HepG2 (cell line): Measurements from ENCODE around the gene POPDC2. TPM values are rescaled to one million over a fixed set of nuclear protein-coding genes. Genes with fewer than 3 reads are reported as not detected.

Experiments
- IRF1 ChIP-seq: sonication (generic); formaldehyde crosslinking; IDR thresholded peaks from 2 replicates; pipeline ENCODE4 v1.4.0; 2020; ENCODE audit warnings: low read depth, mild to moderate bottlenecking, missing genetic modification reagents
- KMT2A ChIP-seq: sonication (generic); formaldehyde crosslinking; IDR thresholded peaks from 2 replicates; pipeline ENCODE4 v1.4.0; 2020; ENCODE audit warnings: missing genetic modification reagents
- MAFG ChIP-seq: sonication (generic); formaldehyde crosslinking; IDR thresholded peaks from 2 replicates; pipeline ENCODE4 v1.5.1; 2020; ENCODE audit warnings: mild to moderate bottlenecking, missing genetic modification reagents
- MTA3 ChIP-seq: sonication (generic); formaldehyde crosslinking; IDR thresholded peaks from 2 replicates; pipeline ENCODE4 v1.4.0; 2020; ENCODE audit warnings: missing genetic modification reagents
- ZBTB21 ChIP-seq: sonication (generic); formaldehyde crosslinking; IDR thresholded peaks from 2 replicates; pipeline ENCODE4 v1.4.0; 2020; ENCODE audit warnings: missing genetic modification reagents
- ZFP62 ChIP-seq: sonication (generic); formaldehyde crosslinking; IDR thresholded peaks from 2 replicates; pipeline ENCODE4 v1.4.0; 2020; ENCODE audit warnings: missing genetic modification reagents
- ZNF260 ChIP-seq: sonication (generic); formaldehyde crosslinking; IDR thresholded peaks from 2 replicates; pipeline ENCODE4 v1.4.0; 2020; ENCODE audit warnings: missing genetic modification reagents, low read depth, mild to moderate bottlenecking, borderline replicate concordance
- ZNF441 ChIP-seq: sonication (generic); formaldehyde crosslinking; IDR thresholded peaks from 2 replicates; pipeline ENCODE4 v1.7.0; 2021; ENCODE audit warnings: missing genetic modification reagents, borderline replicate concordance
- ZNF558 ChIP-seq: sonication (generic); formaldehyde crosslinking; IDR thresholded peaks from 2 replicates; pipeline ENCODE4 v1.9.0; 2022; ENCODE audit warnings: mild to moderate bottlenecking, missing genetic modification reagents, borderline replicate concordance
- polyA plus RNA-seq, 8 experiments: library from polyadenylated mRNA; depleted of rRNA in 3 of 8; stranded (reverse) in 7 of 8; unstranded in 1 of 8; fragments of >200 nt; fragmentation: Illumina TruSeq in 4 of 8; extraction: Trizol in 4 of 8; gene quantifications; 2 replicates each; pipeline versions ENCODE4 v1.2.1 to v1.2.3, GENCODE V29; 2011 to 2016; ENCODE audit warnings: low read depth in 4 of 8, missing spikeins in 1 of 8, mixed read lengths in 1 of 8; ENCODE audit not compliant: insufficient read depth in 1 of 8
- total RNA-seq, 5 experiments: library from RNA; depleted of rRNA; stranded (reverse); fragments of >200 nt; fragmentation: Illumina TruSeq; extraction: Trizol; gene quantifications; 2 replicates each; pipeline ENCODE4 v1.2.3, GENCODE V29; 2016; ENCODE audit warnings: low read depth in 1 of 5
- TF ChIP-seq, protein P1 (sequence below): sonication (generic); formaldehyde crosslinking; IDR thresholded peaks from 2 replicates; pipeline ENCODE4 v1.5.1; 2020; ENCODE audit warnings: missing genetic modification reagents, mild to moderate bottlenecking, borderline replicate concordance
- TF ChIP-seq, protein P2 (sequence below): sonication (generic); formaldehyde crosslinking; IDR thresholded peaks from 2 replicates; pipeline ENCODE4 v1.8.0; 2022; ENCODE audit warnings: mild to moderate bottlenecking, missing genetic modification reagents
- TF ChIP-seq, protein P3 (sequence below), 2 experiments: fragments of 450-650 bp in 1 of 2; sonication (generic) in 1 of 2; formaldehyde crosslinking in 1 of 2; IDR thresholded peaks; 2 replicates each; pipeline versions ENCODE4 v1.6.1 to v1.8.0; 2016 to 2022; ENCODE audit warnings: antibody characterized with exemption in 1 of 2, mild to moderate bottlenecking in 1 of 2, missing genetic modification reagents in 1 of 2
- TF ChIP-seq, protein P4 (sequence below): sonication (generic); formaldehyde crosslinking; IDR thresholded peaks from 2 replicates; pipeline ENCODE4 v1.9.0; 2021; ENCODE audit warnings: missing genetic modification reagents, mild to moderate bottlenecking, borderline replicate concordance

Gene POPDC2
- total and polyA plus RNA-seq, 2 of the 13 experiments (the other 11 are each of a cell fraction or from before 2014, with no cell fraction given) = 0.18 to 0.58 TPM

- TF ChIP-seq, protein P1, sequence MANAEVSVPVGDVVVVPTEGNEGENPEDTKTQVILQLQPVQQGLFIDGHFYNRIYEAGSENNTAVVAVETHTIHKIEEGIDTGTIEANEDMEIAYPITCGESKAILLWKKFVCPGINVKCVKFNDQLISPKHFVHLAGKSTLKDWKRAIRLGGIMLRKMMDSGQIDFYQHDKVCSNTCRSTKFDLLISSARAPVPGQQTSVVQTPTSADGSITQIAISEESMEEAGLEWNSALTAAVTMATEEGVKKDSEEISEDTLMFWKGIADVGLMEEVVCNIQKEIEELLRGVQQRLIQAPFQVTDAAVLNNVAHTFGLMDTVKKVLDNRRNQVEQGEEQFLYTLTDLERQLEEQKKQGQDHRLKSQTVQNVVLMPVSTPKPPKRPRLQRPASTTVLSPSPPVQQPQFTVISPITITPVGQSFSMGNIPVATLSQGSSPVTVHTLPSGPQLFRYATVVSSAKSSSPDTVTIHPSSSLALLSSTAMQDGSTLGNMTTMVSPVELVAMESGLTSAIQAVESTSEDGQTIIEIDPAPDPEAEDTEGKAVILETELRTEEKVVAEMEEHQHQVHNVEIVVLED (CRISPR knock-in tag) = no peak
- TF ChIP-seq, protein P2, sequence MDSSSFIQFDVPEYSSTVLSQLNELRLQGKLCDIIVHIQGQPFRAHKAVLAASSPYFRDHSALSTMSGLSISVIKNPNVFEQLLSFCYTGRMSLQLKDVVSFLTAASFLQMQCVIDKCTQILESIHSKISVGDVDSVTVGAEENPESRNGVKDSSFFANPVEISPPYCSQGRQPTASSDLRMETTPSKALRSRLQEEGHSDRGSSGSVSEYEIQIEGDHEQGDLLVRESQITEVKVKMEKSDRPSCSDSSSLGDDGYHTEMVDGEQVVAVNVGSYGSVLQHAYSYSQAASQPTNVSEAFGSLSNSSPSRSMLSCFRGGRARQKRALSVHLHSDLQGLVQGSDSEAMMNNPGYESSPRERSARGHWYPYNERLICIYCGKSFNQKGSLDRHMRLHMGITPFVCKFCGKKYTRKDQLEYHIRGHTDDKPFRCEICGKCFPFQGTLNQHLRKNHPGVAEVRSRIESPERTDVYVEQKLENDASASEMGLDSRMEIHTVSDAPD (CRISPR knock-in tag) = no peak
- no peak for TF ChIP-seq IRF1 (CRISPR knock-in tag)
- no peak for TF ChIP-seq ZNF260
- no peak for TF ChIP-seq KMT2A (CRISPR knock-in tag)
- no peak for TF ChIP-seq ZBTB21 (CRISPR knock-in tag)
- TF ChIP-seq ZNF441 = 0 out of 2 replicates have a peak, but pooled peaks have one; percentile 3
- TF ChIP-seq MTA3 = no peak
- TF ChIP-seq, protein P3, sequence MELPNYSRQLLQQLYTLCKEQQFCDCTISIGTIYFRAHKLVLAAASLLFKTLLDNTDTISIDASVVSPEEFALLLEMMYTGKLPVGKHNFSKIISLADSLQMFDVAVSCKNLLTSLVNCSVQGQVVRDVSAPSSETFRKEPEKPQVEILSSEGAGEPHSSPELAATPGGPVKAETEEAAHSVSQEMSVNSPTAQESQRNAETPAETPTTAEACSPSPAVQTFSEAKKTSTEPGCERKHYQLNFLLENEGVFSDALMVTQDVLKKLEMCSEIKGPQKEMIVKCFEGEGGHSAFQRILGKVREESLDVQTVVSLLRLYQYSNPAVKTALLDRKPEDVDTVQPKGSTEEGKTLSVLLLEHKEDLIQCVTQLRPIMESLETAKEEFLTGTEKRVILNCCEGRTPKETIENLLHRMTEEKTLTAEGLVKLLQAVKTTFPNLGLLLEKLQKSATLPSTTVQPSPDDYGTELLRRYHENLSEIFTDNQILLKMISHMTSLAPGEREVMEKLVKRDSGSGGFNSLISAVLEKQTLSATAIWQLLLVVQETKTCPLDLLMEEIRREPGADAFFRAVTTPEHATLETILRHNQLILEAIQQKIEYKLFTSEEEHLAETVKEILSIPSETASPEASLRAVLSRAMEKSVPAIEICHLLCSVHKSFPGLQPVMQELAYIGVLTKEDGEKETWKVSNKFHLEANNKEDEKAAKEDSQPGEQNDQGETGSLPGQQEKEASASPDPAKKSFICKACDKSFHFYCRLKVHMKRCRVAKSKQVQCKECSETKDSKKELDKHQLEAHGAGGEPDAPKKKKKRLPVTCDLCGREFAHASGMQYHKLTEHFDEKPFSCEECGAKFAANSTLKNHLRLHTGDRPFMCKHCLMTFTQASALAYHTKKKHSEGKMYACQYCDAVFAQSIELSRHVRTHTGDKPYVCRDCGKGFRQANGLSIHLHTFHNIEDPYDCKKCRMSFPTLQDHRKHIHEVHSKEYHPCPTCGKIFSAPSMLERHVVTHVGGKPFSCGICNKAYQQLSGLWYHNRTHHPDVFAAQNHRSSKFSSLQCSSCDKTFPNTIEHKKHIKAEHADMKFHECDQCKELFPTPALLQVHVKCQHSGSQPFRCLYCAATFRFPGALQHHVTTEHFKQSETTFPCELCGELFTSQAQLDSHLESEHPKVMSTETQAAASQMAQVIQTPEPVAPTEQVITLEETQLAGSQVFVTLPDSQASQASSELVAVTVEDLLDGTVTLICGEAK (IDR thresholded peaks at IDR 0.05) = no peak
- TF ChIP-seq, protein P3 (CRISPR knock-in tag; IDR thresholded peaks at IDR 0.05) = no peak
- TF ChIP-seq ZFP62 = no peak
- TF ChIP-seq MAFG (CRISPR knock-in tag) = no peak
- TF ChIP-seq ZNF558 = no peak
- TF ChIP-seq, protein P4, sequence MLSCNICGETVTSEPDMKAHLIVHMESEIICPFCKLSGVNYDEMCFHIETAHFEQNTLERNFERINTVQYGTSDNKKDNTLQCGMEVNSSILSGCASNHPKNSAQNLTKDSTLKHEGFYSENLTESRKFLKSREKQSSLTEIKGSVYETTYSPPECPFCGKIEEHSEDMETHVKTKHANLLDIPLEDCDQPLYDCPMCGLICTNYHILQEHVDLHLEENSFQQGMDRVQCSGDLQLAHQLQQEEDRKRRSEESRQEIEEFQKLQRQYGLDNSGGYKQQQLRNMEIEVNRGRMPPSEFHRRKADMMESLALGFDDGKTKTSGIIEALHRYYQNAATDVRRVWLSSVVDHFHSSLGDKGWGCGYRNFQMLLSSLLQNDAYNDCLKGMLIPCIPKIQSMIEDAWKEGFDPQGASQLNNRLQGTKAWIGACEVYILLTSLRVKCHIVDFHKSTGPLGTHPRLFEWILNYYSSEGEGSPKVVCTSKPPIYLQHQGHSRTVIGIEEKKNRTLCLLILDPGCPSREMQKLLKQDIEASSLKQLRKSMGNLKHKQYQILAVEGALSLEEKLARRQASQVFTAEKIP (CRISPR knock-in tag) = no peak
Measured at GRCh38 chr3:119677641-119677934, 17.2 kb upstream of the POPDC2 start (continued).
